HepG2 (cell line): ENCODE results near the gene SLC6A6. TPM values are rescaled to one million over a fixed set of nuclear protein-coding genes. Genes with fewer than 3 reads are reported as not detected.

ENCODE experiments used
- ATAC-seq: fragments of 200-7000 bp; cut with Tn5 transposase; 3 replicates; pipeline ENCODE4 v1.9.1; 2020; ENCODE audit warnings: mild to moderate bottlenecking, moderate library complexity
- BruUV-seq: library from RNA; stranded (reverse); fragments of 400-500 nt; replicated peaks from 2 replicates; lab custom pipeline; 2021; lab: Mats Ljungman, UMichigan
- CTCF ChIA-PET: fragments of 300-600 bp; formaldehyde crosslinking; extraction: SDS; loops from one replicate; lab custom pipeline; 2021; ENCODE audit warnings: low total read pairs, inconsistent platforms, low intra/inter-chr PET ratio; lab: Yijun Ruan, JAX
- POLR2A ChIA-PET: fragments of 350-600 bp; sonication (Branson Sonifier 250); formaldehyde crosslinking; loops from one replicate; lab custom pipeline; 2020; ENCODE audit warnings: antibody characterized with exemption, inconsistent platforms; lab: Yijun Ruan, JAX
- DNase-seq: peaks from one replicate; pipeline ENCODE4 v3.0.0-alpha.2; 2015; ENCODE audit warnings: low spot score
- FAIRE-seq: peaks from 3 replicates; lab custom pipeline; 2011; peaks lifted over from hg19 to GRCh38; lab: Jason Lieb, UNC
- H2AFZ ChIP-seq: one replicate; pipeline ENCODE4 v1.6.1; 2011; ENCODE audit warnings: low read length, inconsistent platforms
- H3K27ac ChIP-seq: fragments of 300-600 bp; 3 replicates; pipeline ENCODE4 v1.8.0; 2011; ENCODE audit warnings: mixed run types, mild to moderate bottlenecking, mixed read lengths, low read length, inconsistent platforms; ENCODE audit not compliant: insufficient read depth; ENCODE audit errors: extremely low read length
- H3K27me3 ChIP-seq, 2 experiments: fragments of 200-600 bp in 1 of 2; 2 replicates in 1 of 2; 3 replicates in 1 of 2; pipeline versions ENCODE4 v1.6.0 to v1.8.0; 2011; ENCODE audit warnings: low read length in 2 of 2, mild to moderate bottlenecking in 2 of 2, moderate library complexity in 2 of 2, inconsistent platforms in 1 of 2; ENCODE audit not compliant: insufficient read depth in 2 of 2, control insufficient read depth in 1 of 2
- H3K36me3 ChIP-seq, 2 experiments: fragments of 200-600 bp in 1 of 2; replicated peaks in 1 of 2; 2 replicates in 1 of 2; 3 replicates in 1 of 2; pipeline versions ENCODE4 v1.5.1 to v1.8.0; 2011; ENCODE audit warnings: low read length in 2 of 2, inconsistent platforms in 1 of 2; ENCODE audit not compliant: insufficient read depth in 2 of 2, control insufficient read depth in 1 of 2
- H3K4me1 ChIP-seq: 2 replicates; pipeline ENCODE4 v1.5.1; 2012; ENCODE audit warnings: low read length, inconsistent platforms; ENCODE audit not compliant: insufficient read depth
- H3K4me2 ChIP-seq: 2 replicates; pipeline ENCODE4 v1.6.0; 2011; ENCODE audit warnings: low read depth, low read length, inconsistent platforms
- H3K4me3 ChIP-seq, 3 experiments: fragments of 200-600 bp in 1 of 3; sonication (generic), shearing (Covaris generic) in 1 of 3; replicated peaks in 1 of 3; 2 replicates each; pipeline ENCODE4 v1.5.1; 2011 to 2016; ENCODE audit warnings: low read length in 3 of 3, inconsistent platforms in 2 of 3, low read depth in 2 of 3, mild to moderate bottlenecking in 2 of 3, control low read depth in 1 of 3, mixed read lengths in 1 of 3; ENCODE audit not compliant: insufficient read depth in 1 of 3
- H3K79me2 ChIP-seq: one replicate; pipeline ENCODE4 v1.6.1; 2011; ENCODE audit warnings: low read length, inconsistent platforms; ENCODE audit not compliant: insufficient read depth
- H3K9ac ChIP-seq: 2 replicates; pipeline ENCODE4 v1.6.0; 2011; ENCODE audit warnings: mild to moderate bottlenecking, low read depth, low read length, inconsistent platforms; ENCODE audit not compliant: insufficient read depth
- H3K9me3 ChIP-seq: 2 replicates; pipeline ENCODE4 v1.5.1; 2012; ENCODE audit warnings: mild to moderate bottlenecking, low read length
- H4K20me1 ChIP-seq: 2 replicates; pipeline ENCODE4 v1.6.0; 2011; ENCODE audit warnings: inconsistent platforms, mild to moderate bottlenecking, low read length, moderate library complexity; ENCODE audit not compliant: insufficient read depth
- CREB3 ChIP-seq: sonication (generic); formaldehyde crosslinking; IDR thresholded peaks from 2 replicates; pipeline ENCODE4 v1.5.0; 2020; ENCODE audit warnings: missing genetic modification reagents
- JUNB ChIP-seq: sonication (generic); formaldehyde crosslinking; IDR thresholded peaks from 2 replicates; pipeline ENCODE4 v1.8.0; 2022; ENCODE audit warnings: missing genetic modification reagents, mild to moderate bottlenecking, borderline replicate concordance
- REXO4 ChIP-seq: sonication (generic); formaldehyde crosslinking; IDR thresholded peaks from 2 replicates; pipeline ENCODE4 v1.8.0; 2022; ENCODE audit warnings: missing genetic modification reagents, mild to moderate bottlenecking, borderline replicate concordance
- ZNF253 ChIP-seq: sonication (generic); formaldehyde crosslinking; IDR thresholded peaks from 2 replicates; pipeline ENCODE4 v1.8.0; 2022; ENCODE audit warnings: mild to moderate bottlenecking, missing genetic modification reagents, borderline replicate concordance
- ZNF3 ChIP-seq: IDR thresholded peaks from 2 replicates; pipeline ENCODE4 v1.7.0; 2017; ENCODE audit warnings: inconsistent platforms
- ZNF367 ChIP-seq: sonication (generic); formaldehyde crosslinking; IDR thresholded peaks from 2 replicates; pipeline ENCODE4 v1.4.0; 2020; ENCODE audit warnings: missing genetic modification reagents, borderline replicate concordance
- ZSCAN5A ChIP-seq: sonication (generic); formaldehyde crosslinking; IDR thresholded peaks from 2 replicates; pipeline ENCODE4 v1.8.0; 2022; ENCODE audit warnings: mild to moderate bottlenecking, missing genetic modification reagents, borderline replicate concordance
- WGBS: methylation state at CpG from one replicate; pipeline ENCODE4 v1.1.6; 2017; ENCODE audit warnings: low lambda C conversion rate; 5-methylcytosine and 5-hydroxymethylcytosine counted together
- in situ Hi-C: cut with HindIII; loops from 2 replicates; pipeline ENCODE4 v1.10.0; 2017; ENCODE audit warnings: low pct_unique_long_range_greater_than_20kb; ENCODE audit not compliant: extremely low pct_ligation_motif_present
- intact Hi-C: fragments of 100-400 bp; cut with micrococcal nuclease; formaldehyde crosslinking; loops from one replicate; pipeline ENCODE4 v1.10.0; 2022; ENCODE audit not compliant: unreplicated experiment
- polyA plus RNA-seq, 8 experiments: library from polyadenylated mRNA; depleted of rRNA in 3 of 8; stranded (reverse) in 7 of 8; unstranded in 1 of 8; fragments of >200 nt; fragmentation: Illumina TruSeq in 4 of 8; extraction: Trizol in 4 of 8; gene quantifications; 2 replicates each; pipeline versions ENCODE4 v1.2.1 to v1.2.3, GENCODE V29; 2011 to 2016; ENCODE audit warnings: low read depth in 4 of 8, missing spikeins in 1 of 8, mixed read lengths in 1 of 8; ENCODE audit not compliant: insufficient read depth in 1 of 8
- total RNA-seq, 5 experiments: library from RNA; depleted of rRNA; stranded (reverse); fragments of >200 nt; fragmentation: Illumina TruSeq; extraction: Trizol; gene quantifications; 2 replicates each; pipeline ENCODE4 v1.2.3, GENCODE V29; 2016; ENCODE audit warnings: low read depth in 1 of 5
- TF ChIP-seq, protein P1 (sequence below): sonication (generic); formaldehyde crosslinking; IDR thresholded peaks from 2 replicates; pipeline ENCODE4 v1.4.0; 2020; ENCODE audit warnings: missing genetic modification reagents; ENCODE audit errors: not compliant biosample characterization
- TF ChIP-seq, protein P2 (sequence below): sonication (generic); formaldehyde crosslinking; IDR thresholded peaks from 2 replicates; pipeline ENCODE4 v1.5.1; 2020; ENCODE audit warnings: missing genetic modification reagents, mild to moderate bottlenecking, borderline replicate concordance
- TF ChIP-seq, protein P3 (sequence below): sonication (generic); formaldehyde crosslinking; IDR thresholded peaks from 2 replicates; pipeline ENCODE4 v1.5.0; 2020; ENCODE audit warnings: mild to moderate bottlenecking, missing genetic modification reagents, moderate library complexity
- TF ChIP-seq, protein P4 (sequence below): sonication (generic); formaldehyde crosslinking; IDR thresholded peaks from 2 replicates; pipeline ENCODE4 v1.5.0; 2020; ENCODE audit warnings: missing genetic modification reagents, mild to moderate bottlenecking, borderline replicate concordance

SLC6A6 gene
- total and polyA plus RNA-seq, 2 of the 13 experiments (the other 11 are each of a cell fraction or from before 2014, with no cell fraction given), result 14.1 to 20.7 TPM

DNA sequence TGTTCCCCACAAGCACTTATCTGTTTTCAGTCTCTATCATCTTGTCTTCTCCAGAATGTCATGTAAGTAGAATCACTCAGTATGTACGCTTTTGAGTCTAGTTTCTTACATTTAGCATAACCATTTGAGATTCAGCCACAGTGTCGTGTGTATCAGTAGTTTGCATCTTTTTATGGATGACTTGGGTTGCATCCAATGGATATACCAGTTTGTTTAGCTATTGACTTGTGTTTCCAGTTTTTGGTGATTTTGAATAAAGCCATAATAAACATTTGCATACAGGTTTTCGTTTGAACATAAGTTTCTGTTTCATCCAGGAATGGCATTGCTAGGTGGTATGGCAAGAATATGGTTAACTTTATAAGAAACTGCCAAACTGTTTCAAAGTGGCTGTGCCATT is 125.7 kb downstream of the SLC6A6 start:
- no peak for ATAC-seq
- Histone ChIP-seq H3K9me3 (no peaks in the 10 kb centered on the region), H3K4me1 (no peaks in the 10 kb centered on the region), H3K4me2 (no peak overlapping the region), H3K27ac (no peak overlapping the region), H4K20me1 (no peaks in the 10 kb centered on the region), H3K79me2 (no peaks in the 10 kb centered on the region), H3K27me3 (peaks cover 2 to 10% of the 10 kb centered on the region in 2 experiments; a peak in 3 of 5 replicates), H3K36me3 (no peaks in the 10 kb centered on the region), H2AFZ (no peak overlapping the region), H3K9ac (no peak overlapping the region), H3K4me3 (no peak overlapping the region)
- FAIRE-seq, result no peak
- intact Hi-C loops (no loop called here), in situ Hi-C loops (no loop called here)
- BruUV-seq, result no TSS peak
- TF ChIP-seq ZNF3, result no peak
- TF ChIP-seq, protein P1, sequence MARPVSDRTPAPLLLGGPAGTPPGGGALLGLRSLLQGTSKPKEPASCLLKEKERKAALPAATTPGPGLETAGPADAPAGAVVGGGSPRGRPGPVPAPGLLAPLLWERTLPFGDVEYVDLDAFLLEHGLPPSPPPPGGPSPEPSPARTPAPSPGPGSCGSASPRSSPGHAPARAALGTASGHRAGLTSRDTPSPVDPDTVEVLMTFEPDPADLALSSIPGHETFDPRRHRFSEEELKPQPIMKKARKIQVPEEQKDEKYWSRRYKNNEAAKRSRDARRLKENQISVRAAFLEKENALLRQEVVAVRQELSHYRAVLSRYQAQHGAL, result no peak
- no peak for TF ChIP-seq ZNF367 (CRISPR knock-in tag)
- WGBS, result 4% methylated on average over 3 of the region's 3 CpGs
- DNase-seq, result no peak
- CTCF ChIA-PET, result no interaction called here
- POLR2A ChIA-PET, result no interaction called here

DNA sequence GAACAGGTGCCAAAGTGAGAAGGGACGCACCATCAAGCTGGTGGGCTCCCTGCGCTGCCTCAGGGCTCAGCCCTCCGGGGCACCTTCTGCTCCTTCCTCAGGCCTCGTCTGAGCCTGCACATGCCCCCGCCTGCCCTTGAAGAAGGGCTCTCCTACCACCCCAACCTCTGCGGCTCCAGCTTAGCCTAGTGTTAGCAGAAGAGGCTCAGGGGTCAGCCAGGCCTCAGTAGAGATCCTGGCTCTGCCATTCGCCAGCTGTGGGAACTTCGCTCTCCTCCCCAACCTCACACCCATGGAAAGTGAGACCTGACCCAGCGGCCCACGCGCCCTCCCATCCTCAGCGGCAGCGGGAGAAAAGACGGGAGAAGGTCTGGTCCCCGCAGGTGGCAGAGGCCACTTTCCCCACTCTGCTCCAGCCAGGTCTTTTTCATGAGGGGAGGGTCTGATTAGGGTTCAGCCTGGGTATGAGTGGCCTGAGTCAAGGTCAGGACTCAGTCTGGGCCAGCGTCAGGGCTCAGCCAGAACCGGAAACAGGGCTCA is 129.5 kb downstream of the SLC6A6 start:
- BruUV-seq, result no TSS peak
- TF ChIP-seq ZSCAN5A (CRISPR knock-in tag) (no peak), REXO4 (CRISPR knock-in tag) (no peak), ZNF253 (no peak), JUNB (CRISPR knock-in tag) (no peak), CREB3 (CRISPR knock-in tag) (no peak)
- TF ChIP-seq, protein P2, sequence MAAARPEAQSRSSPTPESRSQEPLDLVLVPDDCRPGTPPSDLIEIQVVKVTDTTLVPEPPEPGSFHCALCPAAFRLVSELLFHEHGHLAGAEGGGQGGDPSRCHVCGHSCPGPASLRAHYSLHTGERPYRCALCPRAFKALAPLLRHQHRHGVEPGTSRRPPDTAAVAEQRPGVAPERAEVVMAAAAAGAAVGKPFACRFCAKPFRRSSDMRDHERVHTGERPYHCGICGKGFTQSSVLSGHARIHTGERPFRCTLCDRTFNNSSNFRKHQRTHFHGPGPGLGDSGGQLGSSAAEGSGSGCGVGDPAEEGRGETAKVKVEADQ, result no peak
- TF ChIP-seq, protein P3, sequence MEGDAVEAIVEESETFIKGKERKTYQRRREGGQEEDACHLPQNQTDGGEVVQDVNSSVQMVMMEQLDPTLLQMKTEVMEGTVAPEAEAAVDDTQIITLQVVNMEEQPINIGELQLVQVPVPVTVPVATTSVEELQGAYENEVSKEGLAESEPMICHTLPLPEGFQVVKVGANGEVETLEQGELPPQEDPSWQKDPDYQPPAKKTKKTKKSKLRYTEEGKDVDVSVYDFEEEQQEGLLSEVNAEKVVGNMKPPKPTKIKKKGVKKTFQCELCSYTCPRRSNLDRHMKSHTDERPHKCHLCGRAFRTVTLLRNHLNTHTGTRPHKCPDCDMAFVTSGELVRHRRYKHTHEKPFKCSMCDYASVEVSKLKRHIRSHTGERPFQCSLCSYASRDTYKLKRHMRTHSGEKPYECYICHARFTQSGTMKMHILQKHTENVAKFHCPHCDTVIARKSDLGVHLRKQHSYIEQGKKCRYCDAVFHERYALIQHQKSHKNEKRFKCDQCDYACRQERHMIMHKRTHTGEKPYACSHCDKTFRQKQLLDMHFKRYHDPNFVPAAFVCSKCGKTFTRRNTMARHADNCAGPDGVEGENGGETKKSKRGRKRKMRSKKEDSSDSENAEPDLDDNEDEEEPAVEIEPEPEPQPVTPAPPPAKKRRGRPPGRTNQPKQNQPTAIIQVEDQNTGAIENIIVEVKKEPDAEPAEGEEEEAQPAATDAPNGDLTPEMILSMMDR (CRISPR knock-in tag), result no peak
- TF ChIP-seq, protein P4, sequence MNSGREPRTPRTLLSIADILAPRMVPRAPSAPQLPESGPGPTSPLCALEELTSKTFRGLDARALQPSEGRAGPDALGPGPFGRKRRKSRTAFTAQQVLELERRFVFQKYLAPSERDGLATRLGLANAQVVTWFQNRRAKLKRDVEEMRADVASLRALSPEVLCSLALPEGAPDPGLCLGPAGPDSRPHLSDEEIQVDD (CRISPR knock-in tag), result no peak

More for the DNA sequence above, 129.5 kb downstream of the SLC6A6 start:
- CTCF ChIA-PET, result no interaction called here
- no peak overlapping the region for H3K9ac ChIP-seq
- in situ Hi-C loops, result no loop called here
- no peaks in the 10 kb centered on the region for H3K79me2 ChIP-seq
- H3K4me3 ChIP-seq, result no peak overlapping the region
- no peak overlapping the region for H3K27ac ChIP-seq
- 68% methylated on average over 15 of the region's 17 CpGs for WGBS
- ATAC-seq, result no peak; the same call in 1 of the 3 replicates
- H3K36me3 ChIP-seq, result no peaks in the 10 kb centered on the region
- H3K4me2 ChIP-seq, result no peak overlapping the region
- peaks cover 3 to 16% of the 10 kb centered on the region in 2 experiments; a peak in 3 of 5 replicates for H3K27me3 ChIP-seq
- FAIRE-seq, result no peak
- intact Hi-C loops, result no loop called here
- DNase-seq, result no peak
- H2AFZ ChIP-seq, result no peak overlapping the region
- POLR2A ChIA-PET, result no interaction called here
- no peaks in the 10 kb centered on the region for H3K9me3 ChIP-seq
- H4K20me1 ChIP-seq, result no peaks in the 10 kb centered on the region
- no peaks in the 10 kb centered on the region for H3K4me1 ChIP-seq
